Measurements from ENCODE around the gene COL6A2.
"Not testable (repeated sequence)": the region's sequence is repeated elsewhere in the genome, so short reads cannot be mapped to it uniquely, and the experiment has no call there.

The COL6A2 gene

GRCh38 chr21:46054031-46054430, 43.9 kb upstream of the COL6A2 start:
- H4K20me1 ChIP-seq = peaks cover 28% of the 10 kb centered on the region
- H3K36me3 ChIP-seq = no peaks in the 10 kb centered on the region
- no peaks in the 10 kb centered on the region for H3K9me3 ChIP-seq
- no peak overlapping the region for H3K9ac ChIP-seq
- no peak overlapping the region for H3K4me2 ChIP-seq
- H3K27ac ChIP-seq = no peak overlapping the region
- TF ChIP-seq Cebpa-rat (IDR thresholded peaks at IDR 0.05) = no peak
- H3K4me3 ChIP-seq = no peak overlapping the region
- H3K4me1 ChIP-seq = peaks cover 43% of the 10 kb centered on the region
- peaks cover 41% of the 10 kb centered on the region for H3K27me3 ChIP-seq

- H3K9ac ChIP-seq = no peak overlapping the region
- peaks cover 41% of the 10 kb centered on the region for H3K27me3 ChIP-seq
- no peaks in the 10 kb centered on the region for H3K36me3 ChIP-seq
- peaks cover 28% of the 10 kb centered on the region for H4K20me1 ChIP-seq
- H3K27ac ChIP-seq = no peak overlapping the region
- no peak overlapping the region for H3K4me3 ChIP-seq
- TF ChIP-seq Cebpa-rat (IDR thresholded peaks at IDR 0.05) = no peak
- H3K4me1 ChIP-seq = peaks cover 41% of the 10 kb centered on the region
- H3K9me3 ChIP-seq = no peaks in the 10 kb centered on the region
- no peak overlapping the region for H3K4me2 ChIP-seq
Measured at GRCh38 chr21:46054451-46054881, 43.4 kb upstream of the COL6A2 start.

- H3K9me3 ChIP-seq = peaks cover under 1% of the 10 kb centered on the region
- peaks cover 28% of the 10 kb centered on the region for H4K20me1 ChIP-seq
- H3K4me2 ChIP-seq = no peak overlapping the region
- H3K4me1 ChIP-seq = peaks cover 44% of the 10 kb centered on the region
- H3K9ac ChIP-seq = no peak overlapping the region
- H3K4me3 ChIP-seq = no peak overlapping the region
- TF ChIP-seq Cebpa-rat (IDR thresholded peaks at IDR 0.05) = no peak
- no peaks in the 10 kb centered on the region for H3K36me3 ChIP-seq
- no peak overlapping the region for H3K27ac ChIP-seq
- H3K27me3 ChIP-seq = peaks cover 41% of the 10 kb centered on the region
Measured at GRCh38 chr21:46055863-46056281, 42.0 kb upstream of the COL6A2 start.

- Histone ChIP-seq H3K4me3 (no peak overlapping the region), H4K20me1 (peaks cover 28% of the 10 kb centered on the region), H3K27me3 (peaks cover 41% of the 10 kb centered on the region), H3K4me2 (peak overlapping the region; percentile 100), H3K4me1 (peaks cover 45% of the 10 kb centered on the region), H3K9ac (no peak overlapping the region), H3K27ac (no peak overlapping the region), H3K9me3 (peaks cover 7% of the 10 kb centered on the region), H3K36me3 (no peaks in the 10 kb centered on the region)
- no peak for TF ChIP-seq Cebpa-rat (IDR thresholded peaks at IDR 0.05)
Measured at GRCh38 chr21:46056450-46056903, 41.4 kb upstream of the COL6A2 start.

- Histone ChIP-seq H3K27me3 (peaks cover 36% of the 10 kb centered on the region), H3K9ac (peak overlapping the region; percentile 41; the same call in 1 of the 2 replicates), H3K27ac (no peak overlapping the region)
Measured at GRCh38 chr21:46057111-46057709, 40.7 kb upstream of the COL6A2 start.

GRCh38 chr21:46057710-46058241, 40.1 kb upstream of the COL6A2 start:
- H3K36me3 ChIP-seq = no peaks in the 10 kb centered on the region
- no peak overlapping the region for H3K27ac ChIP-seq
- peaks cover 20% of the 10 kb centered on the region for H3K9me3 ChIP-seq
- peaks cover 45% of the 10 kb centered on the region for H3K4me1 ChIP-seq
- no peak for TF ChIP-seq Cebpa-rat (IDR thresholded peaks at IDR 0.05)
- H4K20me1 ChIP-seq = peaks cover 28% of the 10 kb centered on the region
- peaks cover 32% of the 10 kb centered on the region for H3K27me3 ChIP-seq
- peak overlapping the region; percentile 100 for H3K4me2 ChIP-seq
- peak overlapping the region; percentile 41; the same call in 1 of the 2 replicates for H3K9ac ChIP-seq
- peak overlapping the region; percentile 56 for H3K4me3 ChIP-seq

More at GRCh38 chr21:46057111-46057709, 40.7 kb upstream of the COL6A2 start:
- Histone ChIP-seq H3K4me3 (peak overlapping the region; percentile 56), H3K4me1 (peaks cover 45% of the 10 kb centered on the region), H3K36me3 (no peaks in the 10 kb centered on the region), H3K9me3 (peaks cover 14% of the 10 kb centered on the region), H4K20me1 (peaks cover 28% of the 10 kb centered on the region), H3K4me2 (peak overlapping the region; percentile 100)
- no peak for TF ChIP-seq Cebpa-rat (IDR thresholded peaks at IDR 0.05)

- H3K36me3 ChIP-seq = no peaks in the 10 kb centered on the region
- peaks cover 45% of the 10 kb centered on the region for H3K4me1 ChIP-seq
- peak overlapping the region; percentile 41; the same call in 1 of the 2 replicates for H3K9ac ChIP-seq
- peaks cover 29% of the 10 kb centered on the region for H3K27me3 ChIP-seq
- H3K4me3 ChIP-seq = no peak overlapping the region
- no peak for TF ChIP-seq Cebpa-rat (IDR thresholded peaks at IDR 0.05)
- peak overlapping the region; percentile 100 for H3K4me2 ChIP-seq
- H3K9me3 ChIP-seq = peaks cover 27% of the 10 kb centered on the region
- H4K20me1 ChIP-seq = peaks cover 28% of the 10 kb centered on the region
- H3K27ac ChIP-seq = no peak overlapping the region
Measured at GRCh38 chr21:46058431-46059145, 39.3 kb upstream of the COL6A2 start.

GRCh38 chr21:46059195-46059594, 38.7 kb upstream of the COL6A2 start:
- Histone ChIP-seq H3K9ac (no peak overlapping the region), H3K27me3 (peaks cover 29% of the 10 kb centered on the region), H3K27ac (no peak overlapping the region), H3K36me3 (no peaks in the 10 kb centered on the region), H3K9me3 (peaks cover 27% of the 10 kb centered on the region), H4K20me1 (peaks cover 28% of the 10 kb centered on the region), H3K4me3 (no peak overlapping the region), H3K4me1 (peaks cover 51% of the 10 kb centered on the region), H3K4me2 (peak overlapping the region; percentile 100; the same call in 1 of the 2 replicates)
- no peak for TF ChIP-seq Cebpa-rat (IDR thresholded peaks at IDR 0.05)

- H3K4me3 ChIP-seq, H3K9ac ChIP-seq, H3K27ac ChIP-seq, H3K36me3 ChIP-seq: not testable (repeated sequence)
- Histone ChIP-seq H4K20me1 (peaks cover 28% of the 10 kb centered on the region), H3K9me3 (peaks cover 27% of the 10 kb centered on the region), H3K4me2 (peak overlapping the region; percentile 75), H3K4me1 (peaks cover 57% of the 10 kb centered on the region), H3K27me3 (peaks cover 32% of the 10 kb centered on the region)
Measured at GRCh38 chr21:46059711-46060455, 38.0 kb upstream of the COL6A2 start.

All from BLaER1 (cell line).